ENCODE measurements around the gene USP17L15. TPM values are rescaled to one million over a fixed set of nuclear protein-coding genes. Genes with fewer than 3 reads are reported as not detected.
"Not testable (repeated sequence)": the region's sequence is repeated elsewhere in the genome, so short reads cannot be mapped to it uniquely, and the experiment has no call there.

USP17L15 gene
- total RNA-seq, 2 experiments from 2014 or later = not detected

DNA sequence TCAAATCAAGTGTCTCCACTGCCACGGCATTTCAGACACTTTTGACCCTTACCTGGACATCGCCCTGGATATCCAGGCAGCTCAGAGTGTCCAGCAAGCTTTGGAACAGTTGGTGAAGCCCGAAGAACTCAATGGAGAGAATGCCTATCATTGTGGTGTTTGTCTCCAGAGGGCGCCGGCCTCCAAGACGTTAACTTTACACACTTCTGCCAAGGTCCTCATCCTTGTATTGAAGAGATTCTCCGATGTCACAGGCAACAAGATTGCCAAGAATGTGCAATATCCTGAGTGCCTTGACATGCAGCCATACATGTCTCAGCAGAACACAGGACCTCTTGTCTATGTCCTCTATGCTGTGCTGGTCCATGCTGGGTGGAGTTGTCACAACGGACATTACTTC is 3.9 kb upstream of the USP17L15 start:
- intact Hi-C loops (cut with micrococcal nuclease; ENCODE audit: unreplicated experiment); H3K27ac ChIP-seq (ENCODE audit: low read depth, low read length, poor library complexity, severe bottlenecking); H3K4me2 ChIP-seq (ENCODE audit: low read length); H3K36me3 ChIP-seq (ENCODE audit: insufficient read depth, low read length); BruUV-seq (replicated peaks); H3K79me2 ChIP-seq (ENCODE audit: insufficient read depth, low read depth, low read length); POLR2A ChIA-PET; H3K9me2 ChIP-seq (ENCODE audit: insufficient read depth, low read length); H4K20me1 ChIP-seq (ENCODE audit: insufficient read depth, low read length); CTCF ChIA-PET (ENCODE audit: unreplicated experiment); H2AFZ ChIP-seq (ENCODE audit: low read length); H3K4me1 ChIP-seq (ENCODE audit: insufficient read depth, low read length, poor library complexity, severe bottlenecking); DNase-seq (ENCODE audit: low spot score); H3K4me3 ChIP-seq (ENCODE audit: low read depth, low read length, poor library complexity, severe bottlenecking); H3K9me3 ChIP-seq (ENCODE audit: low read length): not testable (repeated sequence)

DNA sequence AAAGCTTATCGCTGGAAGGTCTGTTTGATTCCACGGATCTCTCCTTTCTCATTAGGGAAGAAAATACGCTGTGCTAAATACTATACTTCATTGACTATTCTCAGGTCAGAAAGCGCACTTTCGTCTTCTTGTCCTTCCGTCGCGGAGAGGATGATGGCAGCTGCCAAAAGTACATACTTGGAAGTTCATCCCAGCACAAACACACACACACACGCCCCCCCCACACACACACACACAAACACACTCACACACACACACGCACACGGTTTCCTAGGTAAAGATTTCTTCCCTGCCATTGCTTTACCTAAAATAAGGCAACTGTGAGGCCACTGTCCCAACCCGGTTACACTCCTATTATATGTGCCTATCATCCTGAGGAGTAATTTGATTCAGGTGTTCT is 4.3 kb downstream of the USP17L15 start:
- H3K4me3 ChIP-seq (ENCODE audit: low read depth, low read length, poor library complexity, severe bottlenecking); H3K4me1 ChIP-seq (ENCODE audit: insufficient read depth, low read length, poor library complexity, severe bottlenecking); H3K9me2 ChIP-seq (ENCODE audit: insufficient read depth, low read length); POLR2A ChIA-PET; H4K20me1 ChIP-seq (ENCODE audit: insufficient read depth, low read length); H3K79me2 ChIP-seq (ENCODE audit: insufficient read depth, low read depth, low read length); intact Hi-C loops (cut with micrococcal nuclease; ENCODE audit: unreplicated experiment); H3K9me3 ChIP-seq (ENCODE audit: low read length); DNase-seq (ENCODE audit: low spot score); CTCF ChIA-PET (ENCODE audit: unreplicated experiment); BruUV-seq (replicated peaks); H3K27ac ChIP-seq (ENCODE audit: low read depth, low read length, poor library complexity, severe bottlenecking); H3K36me3 ChIP-seq (ENCODE audit: insufficient read depth, low read length); H2AFZ ChIP-seq (ENCODE audit: low read length); H3K4me2 ChIP-seq (ENCODE audit: low read length): not testable (repeated sequence)

DNA sequence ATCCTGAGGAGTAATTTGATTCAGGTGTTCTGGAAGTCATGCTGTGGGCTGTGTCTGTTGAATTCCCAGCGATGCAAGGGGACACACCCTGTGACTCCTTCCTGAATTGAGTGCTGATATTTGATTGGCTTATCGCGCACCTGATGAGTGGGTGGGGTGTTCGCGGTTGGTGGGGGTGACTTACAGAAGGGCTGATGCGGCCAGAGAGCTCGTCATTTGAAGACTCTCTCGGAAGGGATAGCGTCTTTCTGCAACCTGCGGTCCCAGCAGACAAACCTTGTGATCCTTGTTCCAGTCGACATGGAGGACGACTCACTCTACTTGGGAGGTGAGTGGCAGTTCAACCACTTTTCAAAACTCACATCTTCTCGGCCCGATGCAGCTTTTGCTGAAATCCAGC is 9.4 kb downstream of the USP17L15 start, which contains the start of gene USP17L17:
USP17L17 (plus strand) TSS at position 301 of the 400 bp plus-strand sequence; CDS start at position 301, 0 bp downstream.
- POLR2A ChIA-PET; H3K36me3 ChIP-seq (ENCODE audit: insufficient read depth, low read length); H3K4me3 ChIP-seq (ENCODE audit: low read depth, low read length, poor library complexity, severe bottlenecking); H3K4me1 ChIP-seq (ENCODE audit: insufficient read depth, low read length, poor library complexity, severe bottlenecking); H3K9me2 ChIP-seq (ENCODE audit: insufficient read depth, low read length); H4K20me1 ChIP-seq (ENCODE audit: insufficient read depth, low read length); BruUV-seq (replicated peaks); H3K9me3 ChIP-seq (ENCODE audit: low read length); H3K79me2 ChIP-seq (ENCODE audit: insufficient read depth, low read depth, low read length); intact Hi-C loops (cut with micrococcal nuclease; ENCODE audit: unreplicated experiment); H2AFZ ChIP-seq (ENCODE audit: low read length); DNase-seq (ENCODE audit: low spot score); H3K4me2 ChIP-seq (ENCODE audit: low read length); H3K27ac ChIP-seq (ENCODE audit: low read depth, low read length, poor library complexity, severe bottlenecking); CTCF ChIA-PET (ENCODE audit: unreplicated experiment): not testable (repeated sequence)

- H3K36me3 ChIP-seq (ENCODE audit: insufficient read depth, low read length); DNase-seq (ENCODE audit: low spot score); CTCF ChIA-PET (ENCODE audit: unreplicated experiment); BruUV-seq (replicated peaks); H3K79me2 ChIP-seq (ENCODE audit: insufficient read depth, low read depth, low read length); H3K9me3 ChIP-seq (ENCODE audit: low read length); H3K4me2 ChIP-seq (ENCODE audit: low read length); H3K4me3 ChIP-seq (ENCODE audit: low read depth, low read length, poor library complexity, severe bottlenecking); H3K27ac ChIP-seq (ENCODE audit: low read depth, low read length, poor library complexity, severe bottlenecking); H3K9me2 ChIP-seq (ENCODE audit: insufficient read depth, low read length); H4K20me1 ChIP-seq (ENCODE audit: insufficient read depth, low read length); POLR2A ChIA-PET; H2AFZ ChIP-seq (ENCODE audit: low read length); intact Hi-C loops (cut with micrococcal nuclease; ENCODE audit: unreplicated experiment); H3K4me1 ChIP-seq (ENCODE audit: insufficient read depth, low read length, poor library complexity, severe bottlenecking): not testable (repeated sequence)
These were observed 13.9 kb downstream of the USP17L15 start, which contains the start of gene USP17L18 for GRCh38 chr4:9247953-9248680. TSS of gene USP17L18 (plus strand) at chr4:9248630. CDS start at chr4:9248630, 0 bp downstream.

GRCh38 chr4:9253078-9253477 is 18.9 kb downstream of the USP17L15 start, which contains the start of gene USP17L19:
TSS of gene USP17L19 (plus strand) at chr4:9253378. CDS start at chr4:9253378, 0 bp downstream.
- H3K9me2 ChIP-seq (ENCODE audit: insufficient read depth, low read length); H3K4me1 ChIP-seq (ENCODE audit: insufficient read depth, low read length, poor library complexity, severe bottlenecking); intact Hi-C loops (cut with micrococcal nuclease; ENCODE audit: unreplicated experiment); H4K20me1 ChIP-seq (ENCODE audit: insufficient read depth, low read length); H3K79me2 ChIP-seq (ENCODE audit: insufficient read depth, low read depth, low read length); H3K4me3 ChIP-seq (ENCODE audit: low read depth, low read length, poor library complexity, severe bottlenecking); BruUV-seq (replicated peaks); H3K36me3 ChIP-seq (ENCODE audit: insufficient read depth, low read length); DNase-seq (ENCODE audit: low spot score); POLR2A ChIA-PET; H3K9me3 ChIP-seq (ENCODE audit: low read length); H2AFZ ChIP-seq (ENCODE audit: low read length); H3K4me2 ChIP-seq (ENCODE audit: low read length); H3K27ac ChIP-seq (ENCODE audit: low read depth, low read length, poor library complexity, severe bottlenecking); CTCF ChIA-PET (ENCODE audit: unreplicated experiment): not testable (repeated sequence)

GRCh38 chr4:9257824-9258223 is 23.6 kb downstream of the USP17L15 start, which contains the start of gene USP17L20:
TSS of gene USP17L20 (plus strand) at chr4:9258124. CDS start at chr4:9258124, 0 bp downstream.
- H3K9me3 ChIP-seq (ENCODE audit: low read length); H3K4me2 ChIP-seq (ENCODE audit: low read length); H2AFZ ChIP-seq (ENCODE audit: low read length); H3K27ac ChIP-seq (ENCODE audit: low read depth, low read length, poor library complexity, severe bottlenecking); H3K4me3 ChIP-seq (ENCODE audit: low read depth, low read length, poor library complexity, severe bottlenecking); POLR2A ChIA-PET; intact Hi-C loops (cut with micrococcal nuclease; ENCODE audit: unreplicated experiment); H3K9me2 ChIP-seq (ENCODE audit: insufficient read depth, low read length); H3K79me2 ChIP-seq (ENCODE audit: insufficient read depth, low read depth, low read length); BruUV-seq (replicated peaks); H3K4me1 ChIP-seq (ENCODE audit: insufficient read depth, low read length, poor library complexity, severe bottlenecking); DNase-seq (ENCODE audit: low spot score); CTCF ChIA-PET (ENCODE audit: unreplicated experiment); H4K20me1 ChIP-seq (ENCODE audit: insufficient read depth, low read length); H3K36me3 ChIP-seq (ENCODE audit: insufficient read depth, low read length): not testable (repeated sequence)

All from OCI-LY7 (cell line).